Astrocyte (in vitro differentiated cells and primary cell): ENCODE results near the gene OPA1.

Experiments used
- EZH2 ChIP-seq: IDR thresholded peaks from 2 replicates; pipeline ENCODE4 v1.6.1; 2012; ENCODE audit warnings: mild to moderate bottlenecking, low read length, inconsistent platforms; ENCODE audit not compliant: insufficient read depth
- TF ChIP-seq, protein P1 (sequence below): IDR thresholded peaks from 2 replicates; pipeline ENCODE4 v1.5.1; 2011; ENCODE audit warnings: low read depth, mild to moderate bottlenecking, inconsistent platforms, low read length, moderate library complexity; ENCODE audit not compliant: insufficient read depth

DNA sequence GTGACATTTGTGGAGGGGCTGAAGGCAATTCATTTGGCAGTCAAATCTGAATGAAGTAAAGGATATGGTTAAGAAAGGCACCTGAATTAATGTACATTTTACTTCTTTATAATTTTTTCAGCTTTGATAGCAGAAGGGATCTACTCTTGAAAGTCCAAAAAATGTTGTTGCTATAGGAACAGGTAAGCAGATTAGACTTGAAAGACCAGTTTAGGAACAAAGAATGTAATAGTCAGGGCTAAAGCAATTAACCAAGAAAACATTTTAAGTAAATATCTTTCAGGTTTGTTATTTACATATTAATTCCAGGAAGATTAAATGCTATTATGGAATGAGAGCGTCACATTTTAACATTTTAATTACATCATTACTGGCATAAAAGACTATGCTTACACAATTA, 39.4 kb upstream of the OPA1 start:
- TF ChIP-seq, protein P1, sequence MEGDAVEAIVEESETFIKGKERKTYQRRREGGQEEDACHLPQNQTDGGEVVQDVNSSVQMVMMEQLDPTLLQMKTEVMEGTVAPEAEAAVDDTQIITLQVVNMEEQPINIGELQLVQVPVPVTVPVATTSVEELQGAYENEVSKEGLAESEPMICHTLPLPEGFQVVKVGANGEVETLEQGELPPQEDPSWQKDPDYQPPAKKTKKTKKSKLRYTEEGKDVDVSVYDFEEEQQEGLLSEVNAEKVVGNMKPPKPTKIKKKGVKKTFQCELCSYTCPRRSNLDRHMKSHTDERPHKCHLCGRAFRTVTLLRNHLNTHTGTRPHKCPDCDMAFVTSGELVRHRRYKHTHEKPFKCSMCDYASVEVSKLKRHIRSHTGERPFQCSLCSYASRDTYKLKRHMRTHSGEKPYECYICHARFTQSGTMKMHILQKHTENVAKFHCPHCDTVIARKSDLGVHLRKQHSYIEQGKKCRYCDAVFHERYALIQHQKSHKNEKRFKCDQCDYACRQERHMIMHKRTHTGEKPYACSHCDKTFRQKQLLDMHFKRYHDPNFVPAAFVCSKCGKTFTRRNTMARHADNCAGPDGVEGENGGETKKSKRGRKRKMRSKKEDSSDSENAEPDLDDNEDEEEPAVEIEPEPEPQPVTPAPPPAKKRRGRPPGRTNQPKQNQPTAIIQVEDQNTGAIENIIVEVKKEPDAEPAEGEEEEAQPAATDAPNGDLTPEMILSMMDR = no peak
- no peak for TF ChIP-seq EZH2
